Erythroblast (primary cell): ENCODE results near the gene MYO18A.
"Not testable (repeated sequence)": the region's sequence is repeated elsewhere in the genome, so short reads cannot be mapped to it uniquely, and the experiment has no call there.

Experiments used
- DNase-seq, 2 experiments: peaks; one replicate each; lab custom pipeline; 2025; lab: John Stamatoyannopoulos, UW
- GATA1 ChIP-seq: IDR thresholded peaks from 2 replicates; pipeline ENCODE4 v1.6.1; 2011; ENCODE audit warnings: low read depth, mild to moderate bottlenecking, control low read depth, low read length, moderate library complexity
- POLR2A ChIP-seq: IDR thresholded peaks from 2 replicates; pipeline ENCODE4 v1.6.1; 2011; ENCODE audit warnings: mild to moderate bottlenecking, low read length

Gene MYO18A

GRCh38 chr17:29210879-29211278 lies 30.7 kb upstream of the MYO18A start:
- TF ChIP-seq POLR2A: no peak
- TF ChIP-seq GATA1: no peak
- no peak for DNase-seq

GRCh38 chr17:29209073-29209472 lies 28.9 kb upstream of the MYO18A start:
- no peak for DNase-seq
- TF ChIP-seq GATA1 (no peak), POLR2A (no peak)

- no peak for TF ChIP-seq GATA1
- DNase-seq: no peak
These were observed 27.8 kb upstream of the MYO18A start for GRCh38 chr17:29207975-29208374.

- DNase-seq: no peak
- no peak for TF ChIP-seq POLR2A
- no peak for TF ChIP-seq GATA1
These were observed 24.8 kb upstream of the MYO18A start for GRCh38 chr17:29205047-29205446.

GRCh38 chr17:29204068-29204804 lies 24.0 kb upstream of the MYO18A start:
- DNase-seq: not testable (repeated sequence)

- TF ChIP-seq GATA1 (no peak), POLR2A (no peak)
These were observed 17.5 kb upstream of the MYO18A start for GRCh38 chr17:29197516-29198272.

GRCh38 chr17:29196769-29197515 lies 16.7 kb upstream of the MYO18A start:
- TF ChIP-seq GATA1 (no peak), POLR2A (no peak)
- no peak for DNase-seq

More at GRCh38 chr17:29197516-29198272, 17.5 kb upstream of the MYO18A start:
- DNase-seq: no peak

GRCh38 chr17:29195465-29196081 lies 15.4 kb upstream of the MYO18A start:
- TF ChIP-seq POLR2A (no peak), GATA1 (no peak)
- DNase-seq: no peak

- no peak for TF ChIP-seq GATA1
- no peak for TF ChIP-seq POLR2A
- DNase-seq: no peak
These were observed 14.5 kb upstream of the MYO18A start for GRCh38 chr17:29194669-29195068.

- DNase-seq: no peak
- no peak for TF ChIP-seq GATA1
These were observed 12.9 kb upstream of the MYO18A start for GRCh38 chr17:29193146-29193545.

GRCh38 chr17:29190592-29191207 lies 10.5 kb upstream of the MYO18A start:
- no peak for TF ChIP-seq GATA1
- TF ChIP-seq POLR2A: no peak
- no peak for DNase-seq

- no peak for DNase-seq
- no peak for TF ChIP-seq POLR2A
- TF ChIP-seq GATA1: no peak
These were observed 9.8 kb upstream of the MYO18A start for GRCh38 chr17:29190039-29190438.

GRCh38 chr17:29189355-29189754 lies 9.2 kb upstream of the MYO18A start:
- no peak for DNase-seq
- TF ChIP-seq POLR2A (no peak), GATA1 (no peak)

- DNase-seq: no peak
- TF ChIP-seq GATA1: no peak
- no peak for TF ChIP-seq POLR2A
These were observed 1.0 kb upstream of the MYO18A start for GRCh38 chr17:29181226-29181625.
